ENCODE data around the gene GET4.

GET4 gene

DNA sequence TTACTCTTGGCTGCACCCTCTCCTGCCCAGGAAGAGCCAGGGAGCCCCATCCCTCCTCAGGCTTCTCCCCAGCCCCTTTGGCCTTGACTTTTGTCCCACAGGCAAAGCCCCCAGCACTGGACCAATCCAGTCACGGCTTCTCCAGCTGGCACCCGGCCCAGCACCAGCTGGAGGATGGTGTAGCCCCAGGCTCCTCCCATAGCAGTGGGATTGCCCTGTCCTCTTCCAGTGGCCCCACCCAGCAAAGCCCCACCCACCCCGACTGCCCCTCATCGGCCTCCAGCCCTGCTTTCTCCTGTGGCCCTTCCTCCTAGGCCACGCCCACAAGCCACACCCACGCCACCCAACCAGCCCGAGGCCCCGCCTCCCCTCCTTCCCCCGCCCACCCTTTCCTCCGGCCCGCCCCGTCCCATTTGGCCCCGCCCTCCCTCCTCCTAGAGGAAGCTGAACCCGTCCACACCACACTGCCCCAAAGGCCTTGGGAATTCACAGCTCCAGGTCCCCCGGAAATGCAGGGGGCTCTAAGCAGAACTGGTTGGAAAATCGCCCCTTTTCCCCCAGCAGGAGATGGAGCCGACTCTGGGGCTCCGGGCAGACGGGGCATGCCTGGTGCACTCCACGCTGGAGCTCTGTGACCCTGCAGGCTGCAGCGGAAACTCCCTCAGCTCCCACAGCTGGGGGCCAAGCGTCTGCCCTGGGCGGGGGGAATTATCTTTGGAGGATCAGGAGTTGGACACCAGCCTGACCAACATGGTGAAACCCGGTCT lies 25.2 kb downstream of the GET4 start:
- DNase-seq = peak; percentile 60

DNA sequence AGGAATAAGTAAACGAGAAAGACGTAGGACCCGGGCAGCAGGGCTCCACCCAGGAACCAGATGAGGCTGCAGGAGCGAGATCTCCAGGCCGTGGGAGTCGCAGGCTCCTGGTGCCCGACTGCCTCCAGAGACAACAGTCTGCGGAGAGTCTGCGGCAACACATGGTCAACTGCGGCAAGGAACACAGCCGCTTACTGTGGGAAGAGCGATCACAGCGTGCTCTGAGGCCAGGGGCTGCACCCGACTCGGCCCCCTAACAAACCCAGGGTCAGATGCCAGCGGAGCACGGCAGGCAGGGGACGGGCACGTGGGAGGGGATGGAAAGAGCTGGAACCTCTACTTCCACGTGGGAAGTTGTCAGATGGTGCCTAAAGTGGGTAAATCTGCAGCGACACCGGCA lies 26.6 kb downstream of the GET4 start:
- no peak for DNase-seq

DNA sequence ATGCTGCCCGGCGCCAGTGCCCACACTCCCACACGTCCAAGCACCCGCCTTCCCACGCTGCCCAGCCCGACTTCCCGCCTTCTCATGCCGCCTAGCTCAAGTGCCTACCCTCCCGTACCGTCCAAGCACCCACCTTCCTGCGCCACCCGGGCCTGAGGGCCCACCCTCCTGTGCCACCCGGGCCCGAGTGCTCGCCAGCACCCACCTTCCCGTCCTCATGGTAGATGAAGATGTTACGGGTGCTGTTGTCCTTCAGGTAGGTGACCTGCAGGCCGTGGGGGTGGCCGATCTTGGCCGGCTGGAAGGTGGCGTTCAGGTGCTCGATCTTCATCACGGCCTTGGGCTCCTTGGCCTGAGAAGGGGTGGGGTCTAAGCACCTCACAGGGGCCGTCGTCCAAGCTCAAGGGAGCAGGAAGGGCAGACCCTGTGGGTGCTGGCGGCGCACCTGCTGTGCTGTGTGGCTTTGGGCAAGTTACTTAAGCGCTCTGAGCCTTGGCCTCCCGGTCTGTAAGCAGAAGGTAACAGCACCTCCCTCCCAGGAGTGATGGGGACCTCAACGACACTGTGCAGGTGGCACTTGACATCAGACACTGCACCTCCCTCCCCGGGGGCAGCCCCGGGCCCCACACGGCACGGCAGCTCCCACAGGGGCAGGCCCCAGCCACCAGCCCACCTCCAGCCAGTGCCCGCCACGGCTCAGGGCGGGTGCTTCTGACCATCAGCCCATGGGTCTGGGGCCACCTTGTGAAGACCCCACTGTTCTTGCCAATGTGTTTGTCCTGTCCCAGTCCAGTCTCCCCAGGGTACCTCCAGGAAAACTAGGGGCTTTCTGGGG lies 27.8 kb downstream of the GET4 start:
- DNase-seq = no peak

GRCh38 chr7:904847-905246 lies 28.5 kb downstream of the GET4 start:
- no peak for DNase-seq

GRCh38 chr7:906776-907157 lies 30.4 kb downstream of the GET4 start:
- DNase-seq = no peak

- DNase-seq = no peak
Measured at GRCh38 chr7:907158-907980, 31.0 kb downstream of the GET4 start.

DNA sequence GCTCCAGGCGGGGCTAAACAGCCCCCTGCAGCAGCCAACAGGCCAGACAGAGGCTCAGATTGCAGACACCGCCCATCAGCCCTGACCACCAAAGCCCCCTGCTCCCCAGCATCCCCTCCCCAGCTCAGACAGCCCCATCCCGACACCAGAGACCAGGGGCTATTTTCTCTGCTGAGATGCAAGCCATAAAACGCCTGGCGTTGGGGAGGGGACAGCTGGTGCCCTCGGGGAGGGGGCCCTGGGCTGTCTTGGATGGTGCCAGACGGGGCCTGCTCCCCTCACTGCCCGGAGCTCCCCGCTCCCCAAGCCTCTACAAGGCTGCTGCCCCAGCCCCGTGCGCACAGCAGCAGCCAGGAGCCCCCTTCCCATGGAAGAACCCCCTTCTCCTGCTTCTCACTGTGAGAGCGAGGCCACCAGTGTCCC lies 31.8 kb downstream of the GET4 start:
- DNase-seq = no peak

- peak; percentile 62 for DNase-seq
Measured at GRCh38 chr7:908591-909357, 32.4 kb downstream of the GET4 start.

DNA sequence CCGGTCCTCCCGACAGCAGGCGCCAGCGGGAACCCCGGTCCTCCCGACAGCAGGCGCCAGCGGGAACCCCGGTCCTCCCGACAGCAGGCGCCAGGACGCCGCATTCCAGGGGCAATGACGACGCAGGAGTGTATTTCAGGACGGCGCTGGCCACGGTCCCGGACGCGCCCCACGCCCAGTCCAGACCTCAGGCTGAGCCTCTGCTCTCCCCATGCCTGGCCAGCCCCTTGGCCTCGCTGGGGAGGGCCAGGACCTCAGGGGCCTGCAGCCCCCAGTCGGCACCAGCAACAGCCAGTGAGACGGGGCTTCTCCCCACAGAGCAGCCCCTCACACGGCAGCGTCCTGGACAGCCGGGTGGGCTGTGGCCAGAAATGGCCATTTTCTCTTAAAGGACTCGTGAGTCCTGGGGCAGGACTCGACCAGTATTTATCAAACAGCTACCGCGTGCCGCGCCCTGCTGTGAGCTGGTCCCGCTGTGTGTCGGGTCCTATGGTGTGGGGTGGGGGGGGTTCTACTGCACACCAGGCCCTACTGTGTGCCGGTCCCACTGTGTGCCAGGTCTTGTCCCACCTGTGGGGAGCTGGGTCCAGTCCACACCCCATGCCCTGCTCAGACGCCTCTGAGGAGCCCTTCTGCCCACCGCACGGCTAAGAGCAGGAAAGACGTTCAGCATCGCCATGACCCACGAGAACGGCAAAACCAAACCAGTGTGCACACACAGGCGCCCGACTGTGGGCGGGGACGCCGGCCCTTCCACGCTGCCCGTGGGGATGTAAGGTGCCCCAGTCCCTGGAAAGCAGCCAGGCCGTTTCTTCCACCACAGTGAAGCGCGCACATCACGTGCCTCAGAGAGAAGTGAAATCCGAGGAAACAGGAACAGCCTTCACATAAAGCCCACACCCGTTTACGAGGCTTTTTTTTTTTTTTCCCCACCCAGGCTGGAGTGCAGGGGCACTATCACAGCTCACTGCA lies 33.3 kb downstream of the GET4 start:
- DNase-seq = no peak

DNA sequence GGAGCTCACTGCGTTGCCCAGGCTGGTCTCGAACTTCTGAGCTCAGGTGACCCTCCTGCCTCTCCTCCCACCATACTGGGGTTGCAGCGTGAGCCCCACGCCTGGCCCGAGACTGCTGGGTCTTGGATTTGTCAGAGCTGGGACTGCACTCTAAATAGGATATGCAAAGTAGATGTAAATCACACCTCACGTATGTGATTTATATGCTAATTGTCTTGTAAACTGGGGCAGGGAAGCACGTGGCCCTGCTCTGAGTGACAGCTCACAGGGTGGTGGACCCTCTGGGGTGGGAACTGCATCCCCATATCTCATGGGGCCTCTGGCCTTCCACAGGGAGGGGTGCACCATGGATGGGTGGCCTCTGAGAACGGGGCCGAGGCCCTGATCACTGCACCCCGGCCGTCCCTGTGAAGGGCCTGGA lies 34.1 kb downstream of the GET4 start:
- no peak for DNase-seq

GRCh38 chr7:910931-911431 lies 34.6 kb downstream of the GET4 start:
- DNase-seq = no peak

- DNase-seq = no peak
Measured at GRCh38 chr7:911791-912480, 35.6 kb downstream of the GET4 start.

- DNase-seq = no peak
Measured at GRCh38 chr7:913736-914520, 37.6 kb downstream of the GET4 start.

DNA sequence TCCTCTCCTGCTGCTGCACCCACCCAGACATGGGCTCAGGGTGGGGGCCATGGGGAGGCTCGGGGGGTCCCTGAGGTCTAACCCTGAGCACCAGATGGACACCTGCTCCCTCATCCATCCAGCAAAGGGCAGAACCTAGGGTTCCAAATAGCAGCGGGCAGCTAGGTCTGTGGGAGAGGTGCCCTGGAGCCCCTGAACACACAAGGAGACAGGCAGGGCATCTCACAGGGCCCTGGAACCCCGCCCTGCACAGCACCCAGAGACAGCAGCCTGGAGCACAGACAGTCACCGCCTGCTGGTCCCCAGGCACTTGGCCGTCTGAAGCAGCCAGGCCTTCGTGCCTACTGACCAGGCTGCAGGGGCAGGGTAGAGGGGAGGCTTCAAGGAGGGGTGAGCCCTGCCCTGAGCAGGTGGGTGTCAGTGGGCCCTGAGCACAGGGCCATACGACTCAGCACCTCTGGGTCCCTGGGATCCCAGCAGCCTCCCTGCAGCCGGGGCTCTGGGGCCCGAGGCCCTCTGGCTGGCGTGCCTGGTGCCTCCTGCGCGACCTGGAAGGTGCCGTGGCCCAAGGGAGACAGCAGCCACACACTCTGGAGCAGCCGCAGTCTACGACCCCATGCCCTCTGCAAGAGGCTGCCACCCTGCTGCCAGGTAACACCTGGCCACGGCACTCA lies 38.3 kb downstream of the GET4 start:
- DNase-seq = no peak

DNA sequence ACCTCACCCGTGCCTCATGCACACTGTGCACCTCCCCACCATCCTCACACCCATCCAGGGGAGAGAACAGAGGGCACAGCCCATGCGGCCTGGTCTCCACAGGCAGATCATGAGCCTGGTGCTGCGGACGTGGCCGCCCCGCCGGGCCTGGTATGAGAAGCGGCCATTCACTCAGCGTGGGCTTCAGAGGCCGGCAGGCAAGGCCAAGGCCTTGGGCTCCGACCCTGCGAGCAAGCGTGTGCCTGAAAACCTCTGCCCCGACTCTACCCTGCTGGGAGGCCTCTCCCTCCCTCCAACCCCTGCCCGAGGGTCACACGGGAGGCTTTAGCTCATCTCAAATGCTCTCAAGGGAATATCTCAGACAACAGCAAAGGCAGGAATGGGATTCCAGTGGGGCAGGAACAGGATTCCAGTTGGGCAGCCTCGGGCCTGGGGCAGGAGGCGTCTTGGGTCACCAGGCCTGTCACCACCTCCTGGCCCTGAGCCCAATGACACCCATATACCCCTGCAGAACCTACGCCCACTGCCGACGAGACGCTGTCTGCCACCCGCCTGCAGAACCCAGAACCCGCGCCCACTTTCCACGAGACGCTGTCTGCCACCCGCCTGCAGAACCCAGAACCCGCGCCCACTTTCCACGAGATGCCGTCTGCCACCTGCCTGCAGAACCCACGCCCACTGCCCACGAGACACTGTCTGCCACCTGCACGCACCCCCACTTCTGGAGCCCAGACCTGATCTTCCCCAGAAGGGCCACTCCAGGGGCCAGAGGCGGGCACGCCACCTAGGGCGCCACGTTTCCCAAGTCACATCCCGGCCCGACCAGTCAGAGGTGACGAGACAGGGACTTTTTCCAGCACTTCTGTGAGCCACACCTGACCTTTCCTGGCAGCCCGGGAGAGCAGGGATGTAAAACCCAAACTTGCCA lies 39.2 kb downstream of the GET4 start:
- DNase-seq = no peak

GRCh38 chr7:916291-916941 lies 40.1 kb downstream of the GET4 start:
- DNase-seq = no peak

Measured in activated CD4-positive, alpha-beta T cell treated with anti-CD3 and anti-CD28 coated beads, Interleukin-10, Interleukin-2, amounts not matched to agents 100 ng/mL and 50 ng/mL, durations not matched to agents 16 hours and 8 hours (primary cell).